Activated T-helper 1 cell treated with anti-CD3 and anti-CD28 coated beads, Interleukin-12 subunit alpha, Interleukin-12 subunit beta, Interleukin-2, Interleukin-4 antibody, amounts not matched to agents 30 ng/mL and 10 ng/mL and 1 ng/mL, durations not matched to agents 14 hours and 24 hours and 36 hours (primary cell): Measurements from ENCODE around the gene CTTNBP2NL. TPM values are rescaled to one million over a fixed set of nuclear protein-coding genes. Genes with fewer than 3 reads are reported as not detected.
A peak's percentile ranks its signal among the peaks of the same experiment; 100 is the strongest.
"Not testable (repeated sequence)": the region's sequence is repeated elsewhere in the genome, so short reads cannot be mapped to it uniquely, and the experiment has no call there.

Experiments used
- DNase-seq: peaks from one replicate; pipeline ENCODE4 v3.0.0; 2021; ENCODE audit warnings: low spot score
- H3K27ac Mint-ChIP-seq: one replicate; pipeline ENCODE4 v1.8.0; 2021; ENCODE audit warnings: mild to moderate bottlenecking, mixed read lengths
- H3K27me3 Mint-ChIP-seq: one replicate; pipeline ENCODE4 v1.8.0; 2022; ENCODE audit warnings: mild to moderate bottlenecking, moderate library complexity, mixed read lengths; ENCODE audit not compliant: insufficient read depth
- H3K36me3 Mint-ChIP-seq: one replicate; pipeline ENCODE4 v1.8.0; 2021; ENCODE audit warnings: low read depth, mixed read lengths
- H3K4me1 Mint-ChIP-seq: one replicate; pipeline ENCODE4 v1.8.0; 2021; ENCODE audit warnings: low read depth, mixed read lengths
- H3K4me3 Mint-ChIP-seq: one replicate; pipeline ENCODE4 v1.8.0; 2021; ENCODE audit warnings: mild to moderate bottlenecking, moderate library complexity, mixed read lengths
- H3K9me3 Mint-ChIP-seq: one replicate; pipeline ENCODE4 v1.8.0; 2021; ENCODE audit warnings: mixed read lengths
- intact Hi-C: fragments of 100-400 bp; cut with micrococcal nuclease; formaldehyde crosslinking; loops from one replicate; pipeline ENCODE4 v1.15.1; 2024
- total RNA-seq: library from RNA; stranded (reverse); gene quantifications from 2 replicates; pipeline ENCODE4 v1.2.3, GENCODE V29; 2022

CTTNBP2NL gene
- total RNA-seq, 1 donor from 2014 or later, result 3.9 TPM

GRCh38 chr1:112390335-112390734 is 5.7 kb upstream of the CTTNBP2NL start:
- not testable (repeated sequence) for H3K27me3 Mint-ChIP-seq, H3K9me3 Mint-ChIP-seq, H3K4me3 Mint-ChIP-seq, H3K27ac Mint-ChIP-seq, DNase-seq, H3K36me3 Mint-ChIP-seq
- intact Hi-C loops, result loop anchor here (1.0 to 10.0 kb wide), 4 partner anchors 76 to 1004 kb away; partner anchors contain the start of genes MAGI3, PPM1J and RHOC
- peaks cover 31% of the 10 kb centered on the region for H3K4me1 Mint-ChIP-seq

- Mint-ChIP-seq H3K4me1 (peaks cover 37% of the 10 kb centered on the region), H3K27me3 (peaks cover 1% of the 10 kb centered on the region), H3K4me3 (peak overlapping the region; percentile 70), H3K36me3 (no peaks in the 10 kb centered on the region), H3K9me3 (no peaks in the 10 kb centered on the region), H3K27ac (peak overlapping the region; percentile 15)
- intact Hi-C loops, result loop anchor here (1.0 to 10.0 kb wide), 6 partner anchors 75 to 1004 kb away; partner anchors contain the start of genes MAGI3, PPM1J and RHOC
- peak; percentile 75 for DNase-seq
Observed at GRCh38 chr1:112390775-112391602, 5.0 kb upstream of the CTTNBP2NL start.

- no peak for DNase-seq
- intact Hi-C loops, result loop anchor here (1.0 to 10.0 kb wide), 3 partner anchors 223 to 1003 kb away; partner anchors contain the start of gene MAGI3
- Mint-ChIP-seq H3K9me3 (no peaks in the 10 kb centered on the region), H3K4me3 (peak overlapping the region; percentile 70), H3K27me3 (peaks cover 3% of the 10 kb centered on the region), H3K36me3 (no peaks in the 10 kb centered on the region), H3K27ac (no peak overlapping the region), H3K4me1 (peaks cover 40% of the 10 kb centered on the region)
Observed at GRCh38 chr1:112391603-112391940, 4.4 kb upstream of the CTTNBP2NL start.

- Mint-ChIP-seq H3K36me3 (no peaks in the 10 kb centered on the region), H3K27me3 (peaks cover 9% of the 10 kb centered on the region), H3K9me3 (no peaks in the 10 kb centered on the region), H3K27ac (no peak overlapping the region), H3K4me1 (peaks cover 49% of the 10 kb centered on the region), H3K4me3 (peak overlapping the region; percentile 9)
- no peak for DNase-seq
- intact Hi-C loops, result loop anchor here (10.0 kb wide), 1 partner anchor 1001 kb away; the partner anchor contains the start of gene MAGI3
Observed at GRCh38 chr1:112393631-112393974, 2.4 kb upstream of the CTTNBP2NL start.

GRCh38 chr1:112394743-112395062 is 1.3 kb upstream of the CTTNBP2NL start:
- intact Hi-C loops, result loop anchor here (1.0 to 10.0 kb wide), 3 partner anchors 313 to 1000 kb away; partner anchors contain the start of genes LRIG2, MAGI3 and RHOC
- Mint-ChIP-seq H3K36me3 (no peaks in the 10 kb centered on the region), H3K9me3 (no peaks in the 10 kb centered on the region), H3K27ac (no peak overlapping the region), H3K4me3 (peak overlapping the region; percentile 38), H3K27me3 (peaks cover 9% of the 10 kb centered on the region), H3K4me1 (peaks cover 55% of the 10 kb centered on the region)
- DNase-seq, result no peak

GRCh38 chr1:112395256-112395820 is 676 bp upstream of the CTTNBP2NL start:
- Mint-ChIP-seq H3K9me3 (no peaks in the 10 kb centered on the region), H3K4me3 (peak overlapping the region; percentile 99), H3K36me3 (no peaks in the 10 kb centered on the region), H3K27ac (no peak overlapping the region), H3K27me3 (peaks cover 7% of the 10 kb centered on the region), H3K4me1 (peaks cover 55% of the 10 kb centered on the region)
- intact Hi-C loops, result loop anchor here (5.0 to 10.0 kb wide), 2 partner anchors 677 to 999 kb away; partner anchors contain the start of genes LRIG2 and MAGI3
- DNase-seq, result no peak

GRCh38 chr1:112396653-112397471 is 848 bp downstream of the CTTNBP2NL start:
- H3K36me3 Mint-ChIP-seq, result no peaks in the 10 kb centered on the region
- peaks cover 7% of the 10 kb centered on the region for H3K27me3 Mint-ChIP-seq
- DNase-seq, result no peak
- intact Hi-C loops, result loop anchor here (1.0 to 10.0 kb wide), 4 partner anchors 69 to 998 kb away; partner anchors contain the start of genes LRIG2, MAGI3 and SLC16A1
- H3K4me1 Mint-ChIP-seq, result peaks cover 44% of the 10 kb centered on the region
- peak overlapping the region; percentile 99 for H3K4me3 Mint-ChIP-seq
- H3K9me3 Mint-ChIP-seq, result no peaks in the 10 kb centered on the region
- peak overlapping the region; percentile 85 for H3K27ac Mint-ChIP-seq

- Mint-ChIP-seq H3K36me3 (no peaks in the 10 kb centered on the region), H3K4me1 (peaks cover 42% of the 10 kb centered on the region), H3K27me3 (peaks cover 10% of the 10 kb centered on the region), H3K27ac (no peak overlapping the region), H3K4me3 (peak overlapping the region; percentile 99), H3K9me3 (no peaks in the 10 kb centered on the region)
- intact Hi-C loops, result loop anchor here (2.0 to 10.0 kb wide), 3 partner anchors 559 to 997 kb away; partner anchors contain the start of genes LRIG2, MAGI3 and SLC16A1
- no peak for DNase-seq
Observed at GRCh38 chr1:112397841-112398240, 1.8 kb downstream of the CTTNBP2NL start.

- intact Hi-C loops, result loop anchor here (5.0 to 10.0 kb wide), 2 partner anchors 673 to 995 kb away; partner anchors contain the start of genes LRIG2 and MAGI3
- H3K27ac Mint-ChIP-seq, result no peak overlapping the region
- DNase-seq, result no peak
- H3K36me3 Mint-ChIP-seq, result no peaks in the 10 kb centered on the region
- no peaks in the 10 kb centered on the region for H3K9me3 Mint-ChIP-seq
- H3K4me3 Mint-ChIP-seq, result peak overlapping the region; percentile 1
- H3K27me3 Mint-ChIP-seq, result peaks cover 10% of the 10 kb centered on the region
- peaks cover 36% of the 10 kb centered on the region for H3K4me1 Mint-ChIP-seq
Observed at GRCh38 chr1:112399456-112399855, 3.4 kb downstream of the CTTNBP2NL start.

GRCh38 chr1:112400706-112401105 is 4.7 kb downstream of the CTTNBP2NL start:
- H3K36me3 Mint-ChIP-seq, H3K9me3 Mint-ChIP-seq, intact Hi-C loops, H3K4me3 Mint-ChIP-seq, H3K27ac Mint-ChIP-seq, DNase-seq: not testable (repeated sequence)
- Mint-ChIP-seq H3K4me1 (peaks cover 27% of the 10 kb centered on the region), H3K27me3 (peaks cover 10% of the 10 kb centered on the region)

- Mint-ChIP-seq H3K4me3 (no peak overlapping the region), H3K4me1 (peaks cover 12% of the 10 kb centered on the region), H3K36me3 (no peaks in the 10 kb centered on the region), H3K9me3 (no peaks in the 10 kb centered on the region), H3K27ac (no peak overlapping the region), H3K27me3 (peaks cover 3% of the 10 kb centered on the region)
- intact Hi-C loops, result no loop called here
- no peak for DNase-seq
Observed at GRCh38 chr1:112402682-112403643, 6.9 kb downstream of the CTTNBP2NL start.

- H3K27me3 Mint-ChIP-seq, result peaks cover 8% of the 10 kb centered on the region
- H3K9me3 Mint-ChIP-seq, result no peaks in the 10 kb centered on the region
Observed at GRCh38 chr1:112406771-112407170, 10.8 kb downstream of the CTTNBP2NL start.

More at GRCh38 chr1:112406771-112407170, 10.8 kb downstream of the CTTNBP2NL start:
- Mint-ChIP-seq H3K36me3 (no peaks in the 10 kb centered on the region), H3K4me1 (peaks cover 7% of the 10 kb centered on the region), H3K4me3 (no peak overlapping the region), H3K27ac (no peak overlapping the region)
- no peak for DNase-seq
- intact Hi-C loops, result no loop called here
